Adipose tissue (tissue), 3 donors: ENCODE measurements around the gene APOBEC4. TPM values are rescaled to one million over a fixed set of nuclear protein-coding genes. Genes with fewer than 3 reads are reported as not detected.

Experiments
- polyA plus RNA-seq, 3 donors: library from polyadenylated mRNA; stranded (reverse); fragments of 200-250 nt; gene quantifications; one replicate each; pipeline ENCODE4 v1.2.3, GENCODE V29; 2013
- donor health status: healthy with polysubstance abuse.
- donor health status: Bipolar disorder and iron deficiency.
- donor health status: healthy.

The APOBEC4 gene
- polyA plus RNA-seq, 3 donors: 0.02 TPM; not detected in 2

Other genes with a start within 250 kb of the APOBEC4 start
- gene NMNAT2, start 234.9 kb downstream of the APOBEC4 start, polyA plus RNA-seq: 1 to 10 TPM in 2 of 3 donors, under 1 TPM in 1; 0.90 to 1.9 (median 1.3) TPM
- gene SMG7, start 180.8 kb downstream of the APOBEC4 start, polyA plus RNA-seq: 10 to 100 TPM; 14.3 to 16.5 (median 16.3) TPM
- 10 to 100 TPM in 2 of 3 donors, 1 to 10 TPM in 1; 4.0 to 30.8 (median 22.5) TPM for gene NCF2, start 62.9 kb downstream of the APOBEC4 start, polyA plus RNA-seq
- 100 to 1,000 TPM in 1 of 3 donors, 10 to 100 TPM in 2; 30.5 to 137 (median 73.8) TPM for gene ARPC5, start 17.5 kb downstream of the APOBEC4 start, polyA plus RNA-seq
- gene RGL1, start 151.8 kb upstream of the APOBEC4 start, polyA plus RNA-seq: 10 to 100 TPM in 2 of 3 donors, 1 to 10 TPM in 1; 3.2 to 34.4 (median 18.4) TPM